ENCODE results near the gene NRBP1. TPM values are rescaled to one million over a fixed set of nuclear protein-coding genes. Genes with fewer than 3 reads are reported as not detected.

The NRBP1 gene
- total RNA-seq, 1 donor from 2014 or later, result 117 TPM

- no peaks in the 10 kb centered on the region for H3K9me3 Mint-ChIP-seq (ENCODE audit: unreplicated experiment)
- H3K4me1 Mint-ChIP-seq (ENCODE audit: unreplicated experiment), result peaks cover 48% of the 10 kb centered on the region
- peaks cover 9% of the 10 kb centered on the region for H3K36me3 Mint-ChIP-seq (ENCODE audit: low read depth, unreplicated experiment)
- DNase-seq (ENCODE audit: low spot score), result no peak
- no peak overlapping the region for H3K4me3 Mint-ChIP-seq (ENCODE audit: unreplicated experiment)
- H3K27ac Mint-ChIP-seq (ENCODE audit: unreplicated experiment), result no peak overlapping the region
- TF ChIP-seq CTCF (IDR thresholded peaks at IDR 0.05; ENCODE audit: unreplicated experiment), result no peak
- H3K27me3 Mint-ChIP-seq (ENCODE audit: unreplicated experiment), result peaks cover 2% of the 10 kb centered on the region
Observed at GRCh38 chr2:27485496-27485895, 57.1 kb downstream of the NRBP1 start.

GRCh38 chr2:27489118-27489497, 60.7 kb downstream of the NRBP1 start:
- no peak for TF ChIP-seq CTCF (IDR thresholded peaks at IDR 0.05; ENCODE audit: unreplicated experiment)
- Mint-ChIP-seq H3K36me3 (ENCODE audit: low read depth, unreplicated experiment) (peaks cover 3% of the 10 kb centered on the region), H3K4me3 (ENCODE audit: unreplicated experiment) (peak overlapping the region; percentile 96), H3K27me3 (ENCODE audit: unreplicated experiment) (peaks cover 10% of the 10 kb centered on the region), H3K4me1 (ENCODE audit: unreplicated experiment) (peaks cover 40% of the 10 kb centered on the region), H3K27ac (ENCODE audit: unreplicated experiment) (peak overlapping the region; percentile 83), H3K9me3 (ENCODE audit: unreplicated experiment) (no peaks in the 10 kb centered on the region)
- DNase-seq (ENCODE audit: low spot score), result peak; percentile 17

- Mint-ChIP-seq H3K27me3 (ENCODE audit: unreplicated experiment) (peaks cover 12% of the 10 kb centered on the region), H3K4me1 (ENCODE audit: unreplicated experiment) (peaks cover 37% of the 10 kb centered on the region), H3K27ac (ENCODE audit: unreplicated experiment) (peak within 1 kb of the TSS; percentile 83), H3K4me3 (ENCODE audit: unreplicated experiment) (peak within 1 kb of the TSS; percentile 96), H3K36me3 (ENCODE audit: low read depth, unreplicated experiment) (peaks cover 3% of the 10 kb centered on the region), H3K9me3 (ENCODE audit: unreplicated experiment) (no peaks in the 10 kb centered on the region)
- DNase-seq (ENCODE audit: low spot score), result peak; percentile 94
- TF ChIP-seq CTCF (IDR thresholded peaks at IDR 0.05; ENCODE audit: unreplicated experiment), result no peak
Observed at GRCh38 chr2:27489498-27490397, 61.3 kb downstream of the NRBP1 start, which contains the start of gene IFT172. Gene IFT172, minus strand, starts transcription at chr2:27489743. Its CDS starts 90 bp downstream, at chr2:27489653.

Other genes with a start within 250 kb of the NRBP1 start
- gene ATRAID, start 216.6 kb upstream of the NRBP1 start, total RNA-seq (ENCODE audit: unreplicated experiment), result 89.9 TPM
- 63.0 TPM for gene SLC5A6, start 216.4 kb upstream of the NRBP1 start, total RNA-seq (ENCODE audit: unreplicated experiment)
- gene CAD, start 211.3 kb upstream of the NRBP1 start, total RNA-seq (ENCODE audit: unreplicated experiment), result 49.4 TPM
- gene SLC30A3, start 165.6 kb upstream of the NRBP1 start, total RNA-seq (ENCODE audit: unreplicated experiment), result not detected
- not detected for gene DNAJC5G, start 153.2 kb upstream of the NRBP1 start, total RNA-seq (ENCODE audit: unreplicated experiment)
- gene TRIM54, start 146.2 kb upstream of the NRBP1 start, total RNA-seq (ENCODE audit: unreplicated experiment), result not detected
- 1.5 TPM for gene UCN, start 120.2 kb upstream of the NRBP1 start, total RNA-seq (ENCODE audit: unreplicated experiment)
- gene MPV17, start 105.5 kb upstream of the NRBP1 start, total RNA-seq (ENCODE audit: unreplicated experiment), result 55.0 TPM
- 61.4 TPM for gene GTF3C2, start 71.9 kb upstream of the NRBP1 start, total RNA-seq (ENCODE audit: unreplicated experiment)
- 48.6 TPM for gene EIF2B4, start 58.3 kb upstream of the NRBP1 start, total RNA-seq (ENCODE audit: unreplicated experiment)
- 90.5 TPM for gene SNX17, start 58.0 kb upstream of the NRBP1 start, total RNA-seq (ENCODE audit: unreplicated experiment)
- gene ZNF513, start 47.9 kb upstream of the NRBP1 start, total RNA-seq (ENCODE audit: unreplicated experiment), result 20.8 TPM
- gene PPM1G, start 19.0 kb upstream of the NRBP1 start, total RNA-seq (ENCODE audit: unreplicated experiment), result 127 TPM
- 4.6 TPM for gene KRTCAP3, start 13.8 kb downstream of the NRBP1 start, total RNA-seq (ENCODE audit: unreplicated experiment)
- 32.2 TPM for gene IFT172, start 61.1 kb downstream of the NRBP1 start, total RNA-seq (ENCODE audit: unreplicated experiment)
- gene FNDC4, start 66.6 kb downstream of the NRBP1 start, total RNA-seq (ENCODE audit: unreplicated experiment), result 26.4 TPM
- 0.59 TPM for gene GCKR, start 68.2 kb downstream of the NRBP1 start, total RNA-seq (ENCODE audit: unreplicated experiment)
- 30.1 TPM for gene ZNF512, start 154.4 kb downstream of the NRBP1 start, total RNA-seq (ENCODE audit: unreplicated experiment)
- 4.7 TPM for gene CCDC121, start 200.4 kb downstream of the NRBP1 start, total RNA-seq (ENCODE audit: unreplicated experiment)
- gene GPN1, start 200.4 kb downstream of the NRBP1 start, total RNA-seq (ENCODE audit: unreplicated experiment), result 39.7 TPM
- gene SUPT7L, start 235.0 kb downstream of the NRBP1 start, total RNA-seq (ENCODE audit: unreplicated experiment), result 39.1 TPM
- gene SLC4A1AP, start 235.3 kb downstream of the NRBP1 start, total RNA-seq (ENCODE audit: unreplicated experiment), result 19.8 TPM